Right lobe of liver (tissue), 4 donors: ENCODE measurements around the gene JRKL.

Experiments
- POLR2A ChIP-seq: fragments of 450-650 bp; IDR thresholded peaks from one replicate; pipeline ENCODE4 v1.6.1; 2017; ENCODE audit warnings: antibody characterized with exemption, mild to moderate bottlenecking
- TF ChIP-seq, protein P1 (sequence below), 4 donors: fragments of 200-600 bp in 3 of 4; fragments of 450-650 bp in 1 of 4; IDR thresholded peaks; one replicate each; pipeline versions ENCODE4 v1.5.1 to v1.8.0; 2016 to 2022; ENCODE audit warnings: antibody characterized with exemption in 4 of 4, mild to moderate bottlenecking in 2 of 4
- donor health status: DM: no; HTN: no; CAD: no.
- donor health status: DM: no; HTN: no; CAD: no.
- donor health status: DM: no; HTN: yes; CAD: no.

DNA sequence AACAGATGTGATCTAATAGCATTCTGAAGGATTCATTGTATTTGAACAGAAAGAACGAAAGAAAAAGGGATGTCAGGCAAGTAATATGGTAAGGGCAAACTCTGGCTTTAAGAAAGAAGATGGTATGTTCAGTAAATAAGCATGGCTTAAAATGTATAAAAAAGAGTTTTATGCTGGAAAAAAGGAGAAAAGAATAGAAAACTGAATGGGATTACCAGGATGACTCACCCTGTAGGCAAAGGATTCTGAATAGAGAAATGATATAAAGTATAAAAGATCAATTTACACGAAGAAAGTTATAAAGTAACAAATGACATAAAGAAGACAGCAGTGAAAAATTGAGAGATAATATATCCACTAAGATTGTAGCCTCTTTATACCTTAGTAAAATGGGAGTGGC, 4.6 kb upstream of the JRKL start:
- TF ChIP-seq, protein P1, sequence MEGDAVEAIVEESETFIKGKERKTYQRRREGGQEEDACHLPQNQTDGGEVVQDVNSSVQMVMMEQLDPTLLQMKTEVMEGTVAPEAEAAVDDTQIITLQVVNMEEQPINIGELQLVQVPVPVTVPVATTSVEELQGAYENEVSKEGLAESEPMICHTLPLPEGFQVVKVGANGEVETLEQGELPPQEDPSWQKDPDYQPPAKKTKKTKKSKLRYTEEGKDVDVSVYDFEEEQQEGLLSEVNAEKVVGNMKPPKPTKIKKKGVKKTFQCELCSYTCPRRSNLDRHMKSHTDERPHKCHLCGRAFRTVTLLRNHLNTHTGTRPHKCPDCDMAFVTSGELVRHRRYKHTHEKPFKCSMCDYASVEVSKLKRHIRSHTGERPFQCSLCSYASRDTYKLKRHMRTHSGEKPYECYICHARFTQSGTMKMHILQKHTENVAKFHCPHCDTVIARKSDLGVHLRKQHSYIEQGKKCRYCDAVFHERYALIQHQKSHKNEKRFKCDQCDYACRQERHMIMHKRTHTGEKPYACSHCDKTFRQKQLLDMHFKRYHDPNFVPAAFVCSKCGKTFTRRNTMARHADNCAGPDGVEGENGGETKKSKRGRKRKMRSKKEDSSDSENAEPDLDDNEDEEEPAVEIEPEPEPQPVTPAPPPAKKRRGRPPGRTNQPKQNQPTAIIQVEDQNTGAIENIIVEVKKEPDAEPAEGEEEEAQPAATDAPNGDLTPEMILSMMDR (IDR thresholded peaks at IDR 0.05) = no peak
- no peak for TF ChIP-seq POLR2A
